Renal cortical epithelial cell (primary cell): ENCODE data around the gene TRIM52. TPM values are rescaled to one million over a fixed set of nuclear protein-coding genes. Genes with fewer than 3 reads are reported as not detected.

Experiments used
- DNase-seq: peaks from one replicate; pipeline ENCODE4 v3.0.0-alpha.2; 2011; ENCODE audit warnings: low read depth
- total RNA-seq: library from RNA; depleted of rRNA; stranded (reverse); fragments of >200 nt; gene quantifications from 2 replicates; pipeline ENCODE4 v1.2.3, GENCODE V29; 2014

The TRIM52 gene
- total RNA-seq, 1 donor from 2014 or later = 13.6 TPM

GRCh38 chr5:181258576-181258975, 2.4 kb downstream of the TRIM52 start:
- DNase-seq = no peak

- DNase-seq = no peak
These were observed 4.9 kb downstream of the TRIM52 start for GRCh38 chr5:181255836-181256578.

GRCh38 chr5:181255276-181255675, 5.7 kb downstream of the TRIM52 start:
- no peak for DNase-seq

GRCh38 chr5:181248277-181248676, 12.7 kb downstream of the TRIM52 start:
- DNase-seq = no peak

- peak; percentile 59 for DNase-seq
These were observed 14.5 kb downstream of the TRIM52 start for GRCh38 chr5:181246276-181247049.

- DNase-seq = no peak
These were observed 15.3 kb downstream of the TRIM52 start for GRCh38 chr5:181245427-181246275.

- peak; percentile 77 for DNase-seq
These were observed 17.2 kb downstream of the TRIM52 start, which contains the start of gene RACK1 for GRCh38 chr5:181243564-181244343. Gene RACK1, minus strand, starts transcription at chr5:181243906. Its CDS starts 106 bp downstream, at chr5:181243800.

- no peak for DNase-seq
These were observed 17.9 kb downstream of the TRIM52 start for GRCh38 chr5:181243018-181243563.

GRCh38 chr5:181242031-181242451, 18.9 kb downstream of the TRIM52 start:
- no peak for DNase-seq

GRCh38 chr5:181241393-181241975, 19.5 kb downstream of the TRIM52 start:
- DNase-seq = peak; percentile 70

GRCh38 chr5:181239062-181239663, 21.8 kb downstream of the TRIM52 start:
- DNase-seq = no peak

- no peak for DNase-seq
These were observed 23.1 kb downstream of the TRIM52 start for GRCh38 chr5:181237729-181238385.

- DNase-seq = no peak
These were observed 23.8 kb downstream of the TRIM52 start for GRCh38 chr5:181236954-181237641.

- DNase-seq = no peak
These were observed 24.5 kb downstream of the TRIM52 start for GRCh38 chr5:181236471-181236870.

- no peak for DNase-seq
These were observed 25.1 kb downstream of the TRIM52 start for GRCh38 chr5:181235689-181236366.

GRCh38 chr5:181235323-181235688, 25.6 kb downstream of the TRIM52 start:
- DNase-seq = no peak

- DNase-seq = no peak
These were observed 26.3 kb downstream of the TRIM52 start for GRCh38 chr5:181234455-181235306.
